Kidney capillary endothelial cell (primary cell): Measurements from ENCODE around the gene RAN.
A peak's percentile ranks its signal among the peaks of the same experiment; 100 is the strongest.
"Not testable (repeated sequence)": the region's sequence is repeated elsewhere in the genome, so short reads cannot be mapped to it uniquely, and the experiment has no call there.

Source experiments
- DNase-seq: peaks from one replicate; pipeline ENCODE4 v3.0.0-alpha.2; 2018; ENCODE audit warnings: low spot score

Gene RAN

GRCh38 chr12:130878193-130879185 lies 6.6 kb downstream of the RAN start:
- no peak for DNase-seq

GRCh38 chr12:130879212-130879686 lies 7.4 kb downstream of the RAN start:
- DNase-seq: no peak

GRCh38 chr12:130879781-130880389 lies 8.0 kb downstream of the RAN start:
- DNase-seq: no peak

GRCh38 chr12:130880411-130880885 lies 8.6 kb downstream of the RAN start:
- no peak for DNase-seq

GRCh38 chr12:130881046-130881445 lies 9.2 kb downstream of the RAN start:
- no peak for DNase-seq

- no peak for DNase-seq
Measured at GRCh38 chr12:130881548-130881947, 9.7 kb downstream of the RAN start.

GRCh38 chr12:130887190-130887589 lies 15.3 kb downstream of the RAN start:
- not testable (repeated sequence) for DNase-seq

GRCh38 chr12:130904064-130904463 lies 32.2 kb downstream of the RAN start:
- DNase-seq: no peak

- DNase-seq: not testable (repeated sequence)
Measured at GRCh38 chr12:130904936-130905455, 33.1 kb downstream of the RAN start.

GRCh38 chr12:130909111-130909510 lies 37.2 kb downstream of the RAN start:
- DNase-seq: no peak

GRCh38 chr12:130911193-130911592 lies 39.3 kb downstream of the RAN start:
- DNase-seq: no peak

GRCh38 chr12:130911933-130912332 lies 40.1 kb downstream of the RAN start:
- no peak for DNase-seq

- peak; percentile 38 for DNase-seq
Measured at GRCh38 chr12:130916241-130916911, 44.5 kb downstream of the RAN start.

GRCh38 chr12:130917607-130918006 lies 45.7 kb downstream of the RAN start:
- no peak for DNase-seq

- DNase-seq: no peak
Measured at GRCh38 chr12:130919086-130919485, 47.2 kb downstream of the RAN start.

- DNase-seq: no peak
Measured at GRCh38 chr12:130920119-130920703, 48.3 kb downstream of the RAN start.

GRCh38 chr12:130920723-130921381 lies 49.0 kb downstream of the RAN start:
- no peak for DNase-seq

- no peak for DNase-seq
Measured at GRCh38 chr12:130922511-130922953, 50.7 kb downstream of the RAN start.

- DNase-seq: no peak
Measured at GRCh38 chr12:130924966-130925665, 53.2 kb downstream of the RAN start.

- no peak for DNase-seq
Measured at GRCh38 chr12:130925666-130926015, 53.8 kb downstream of the RAN start.
